Panc1 (cell line): ENCODE data around the gene CCAR1.
"Not testable (repeated sequence)": the region's sequence is repeated elsewhere in the genome, so short reads cannot be mapped to it uniquely, and the experiment has no call there.

Experiments used
- POLR2AphosphoS5 ChIP-seq: IDR thresholded peaks from 2 replicates; pipeline ENCODE4 v1.6.1; 2012; ENCODE audit warnings: mild to moderate bottlenecking, low read depth, low read length, moderate library complexity
- TF ChIP-seq, protein P1 (sequence below): fragments of 450-650 bp; IDR thresholded peaks from 2 replicates; pipeline ENCODE4 v1.5.1; 2017; ENCODE audit warnings: mild to moderate bottlenecking

DNA sequence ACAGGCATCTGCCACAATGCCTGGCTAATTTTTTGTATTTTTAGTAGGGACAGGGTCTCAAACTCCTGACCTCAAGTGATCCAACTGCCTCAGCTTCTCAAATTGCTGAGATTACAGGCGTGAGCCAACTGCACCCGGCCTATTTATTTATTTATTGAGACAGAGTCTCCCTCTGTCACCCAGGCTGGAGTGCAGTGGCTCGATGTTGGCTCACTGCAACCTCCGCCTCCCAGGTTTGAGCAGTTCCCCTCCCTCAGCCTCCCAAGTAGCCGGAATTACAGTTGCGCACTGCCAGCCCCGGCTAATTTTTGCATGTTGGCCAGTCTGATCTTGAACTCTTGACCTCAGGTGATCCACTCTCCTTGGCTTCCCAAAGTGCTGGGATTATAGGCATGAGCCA lies 46.4 kb downstream of the CCAR1 start:
- TF ChIP-seq, protein P1, sequence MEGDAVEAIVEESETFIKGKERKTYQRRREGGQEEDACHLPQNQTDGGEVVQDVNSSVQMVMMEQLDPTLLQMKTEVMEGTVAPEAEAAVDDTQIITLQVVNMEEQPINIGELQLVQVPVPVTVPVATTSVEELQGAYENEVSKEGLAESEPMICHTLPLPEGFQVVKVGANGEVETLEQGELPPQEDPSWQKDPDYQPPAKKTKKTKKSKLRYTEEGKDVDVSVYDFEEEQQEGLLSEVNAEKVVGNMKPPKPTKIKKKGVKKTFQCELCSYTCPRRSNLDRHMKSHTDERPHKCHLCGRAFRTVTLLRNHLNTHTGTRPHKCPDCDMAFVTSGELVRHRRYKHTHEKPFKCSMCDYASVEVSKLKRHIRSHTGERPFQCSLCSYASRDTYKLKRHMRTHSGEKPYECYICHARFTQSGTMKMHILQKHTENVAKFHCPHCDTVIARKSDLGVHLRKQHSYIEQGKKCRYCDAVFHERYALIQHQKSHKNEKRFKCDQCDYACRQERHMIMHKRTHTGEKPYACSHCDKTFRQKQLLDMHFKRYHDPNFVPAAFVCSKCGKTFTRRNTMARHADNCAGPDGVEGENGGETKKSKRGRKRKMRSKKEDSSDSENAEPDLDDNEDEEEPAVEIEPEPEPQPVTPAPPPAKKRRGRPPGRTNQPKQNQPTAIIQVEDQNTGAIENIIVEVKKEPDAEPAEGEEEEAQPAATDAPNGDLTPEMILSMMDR: not testable (repeated sequence)
- TF ChIP-seq POLR2AphosphoS5: not testable (repeated sequence)
